ENCODE data around the gene SPPL2A. TPM values are rescaled to one million over a fixed set of nuclear protein-coding genes. Genes with fewer than 3 reads are reported as not detected.
A peak's percentile ranks its signal among the peaks of the same experiment; 100 is the strongest.

The SPPL2A gene
- total RNA-seq, 4 donors from 2014 or later, result 325 to 777 (median 391) TPM

GRCh38 chr15:50687302-50687902, 78.1 kb downstream of the SPPL2A start:
- Histone ChIP-seq H3K27ac (peak overlapping the region; percentile 86 to 96 (median 96)), H3K4me3 (peak overlapping the region in 3 of 4 donors; percentile 65 to 83 (median 69)), H3K4me1 (peaks cover 12 to 45% (median 20%) of the 10 kb centered on the region in 4 donors), H3K27me3 (no peaks in the 10 kb centered on the region), H3K36me3 (no peaks in the 10 kb centered on the region), H3K9me3 (no peaks in the 10 kb centered on the region)
- DNase-seq, result no peak
- 47 to 54% methylated on average over 10 of the region's 10 CpGs for WGBS, 2 donors (ENCODE audit: low coverage in 1 of 2)
- in situ Hi-C loops (cut with MboI; ENCODE audit: low pct_ligation_motif_present in 1 of 4, low pct_unique_long_range_greater_than_20kb in 1 of 4, low sequenced_read_pairs in 3 of 4), result loop anchor here in 3 of 4 donors (10.0 kb wide), 1 partner anchor 197 kb away; no protein-coding TSS in a partner anchor
- TF ChIP-seq CTCF (IDR thresholded peaks at IDR 0.05) (no peak), POLR2A (IDR thresholded peaks at IDR 0.05) (no peak), EP300 (IDR thresholded peaks at IDR 0.05; ENCODE audit: low read depth) (no peak), POLR2AphosphoS5 (IDR thresholded peaks at IDR 0.05) (no peak)
- intact Hi-C loops (cut with DNase I; ENCODE audit: low total_unique reads), result loop anchor here (10.0 kb wide), 2 partner anchors 187 to 217 kb away; partner anchors contain the start of gene AP4E1

GRCh38 chr15:50686469-50687301, 78.8 kb downstream of the SPPL2A start, which contains the start of gene TRPM7:
Gene TRPM7, minus strand, starts transcription at chr15:50686797. Its CDS starts 264 bp downstream, at chr15:50686533.
- Histone ChIP-seq H3K4me3 (peak within 1 kb of the TSS; percentile 65 to 83 (median 71)), H3K27me3 (no peaks in the 10 kb centered on the region), H3K36me3 (no peaks in the 10 kb centered on the region), H3K4me1 (peaks cover 12 to 45% (median 20%) of the 10 kb centered on the region in 4 donors), H3K27ac (peak within 1 kb of the TSS; percentile 86 to 96 (median 96)), H3K9me3 (no peaks in the 10 kb centered on the region)
- in situ Hi-C loops (cut with MboI; ENCODE audit: low pct_ligation_motif_present in 1 of 4, low pct_unique_long_range_greater_than_20kb in 1 of 4, low sequenced_read_pairs in 3 of 4), result loop anchor here in 3 of 4 donors (10.0 kb wide), 1 partner anchor 198 kb away; no protein-coding TSS in a partner anchor
- intact Hi-C loops (cut with DNase I; ENCODE audit: low total_unique reads), result loop anchor here (10.0 kb wide), 2 partner anchors 188 to 218 kb away; partner anchors contain the start of gene AP4E1
- peak; percentile 90 for DNase-seq
- TF ChIP-seq EP300 (IDR thresholded peaks at IDR 0.05; ENCODE audit: low read depth) (no peak), POLR2A (IDR thresholded peaks at IDR 0.05) (peak; percentile 84), CTCF (IDR thresholded peaks at IDR 0.05) (no peak), POLR2AphosphoS5 (IDR thresholded peaks at IDR 0.05) (peak; percentile 53 to 89 (median 86))
- 0 to 1% methylated on average over 2 to 46 of the region's 80 CpGs for WGBS, 2 donors (ENCODE audit: low coverage in 1 of 2)

- 0% methylated on average over 1 to 23 of the region's 30 CpGs for WGBS, 2 donors (ENCODE audit: low coverage in 1 of 2)
- Histone ChIP-seq H3K27ac (peak overlapping the region; percentile 86 to 96 (median 96)), H3K9me3 (no peaks in the 10 kb centered on the region), H3K36me3 (no peaks in the 10 kb centered on the region), H3K4me1 (peaks cover 12 to 48% (median 20%) of the 10 kb centered on the region in 4 donors), H3K4me3 (peak overlapping the region; percentile 65 to 83 (median 71)), H3K27me3 (no peaks in the 10 kb centered on the region)
- intact Hi-C loops (cut with DNase I; ENCODE audit: low total_unique reads) (loop anchor here (10.0 kb wide), 2 partner anchors 189 to 219 kb away; partner anchors contain the start of gene AP4E1), in situ Hi-C loops (cut with MboI; ENCODE audit: low pct_ligation_motif_present in 1 of 4, low pct_unique_long_range_greater_than_20kb in 1 of 4, low sequenced_read_pairs in 3 of 4) (loop anchor here in 3 of 4 donors (10.0 kb wide), 1 partner anchor 199 kb away; no protein-coding TSS in a partner anchor)
- TF ChIP-seq EP300 (IDR thresholded peaks at IDR 0.05; ENCODE audit: low read depth) (no peak), POLR2AphosphoS5 (IDR thresholded peaks at IDR 0.05) (no peak), CTCF (IDR thresholded peaks at IDR 0.05) (peak in 1 of 5 experiments; percentile 8)
- DNase-seq, result peak; percentile 64
Observed at GRCh38 chr15:50685976-50686468, 79.5 kb downstream of the SPPL2A start.
